Testis (tissue), 3 donors: ENCODE measurements around the gene NRXN3. TPM values are rescaled to one million over a fixed set of nuclear protein-coding genes. Genes with fewer than 3 reads are reported as not detected.

Experiments
- DNase-seq: peaks from one replicate; pipeline ENCODE4 v3.0.0-alpha.2; 2019
- H3K27ac ChIP-seq, 2 donors: fragments of 200-600 bp; sonication (generic); one replicate each; pipeline ENCODE4 v1.5.1; 2019
- H3K27me3 ChIP-seq: fragments of 200-600 bp; sonication (generic); one replicate; pipeline ENCODE4 v1.5.1; 2019
- H3K36me3 ChIP-seq: fragments of 200-600 bp; sonication (generic); one replicate; pipeline ENCODE4 v1.5.1; 2017; ENCODE audit warnings: low read depth; ENCODE audit errors: missing control alignments
- H3K4me1 ChIP-seq: fragments of 200-600 bp; sonication (generic); one replicate; pipeline ENCODE4 v1.5.1; 2019
- H3K4me3 ChIP-seq, 2 donors: fragments of 200-600 bp; sonication (generic); one replicate each; pipeline ENCODE4 v1.5.1; 2017 to 2019
- H3K9me3 ChIP-seq: fragments of 200-600 bp; sonication (generic); one replicate; pipeline ENCODE4 v1.5.1; 2017
- POLR2A ChIP-seq: fragments of 450-650 bp; IDR thresholded peaks from one replicate; pipeline ENCODE4 v1.6.1; 2017; ENCODE audit warnings: antibody characterized with exemption, mild to moderate bottlenecking, moderate library complexity
- WGBS, 2 donors: methylation state at CpG; one replicate each; pipeline ENCODE4 v1.1.5; 2018; 5-methylcytosine and 5-hydroxymethylcytosine counted together
- intact Hi-C: fragments of 100-400 bp; cut with DNase I; formaldehyde crosslinking; loops from one replicate; pipeline ENCODE4 v1.15.1; 2023; ENCODE audit warnings: low total_unique reads
- polyA plus RNA-seq: library from polyadenylated mRNA; stranded (reverse); fragments of 350-450 nt; fragmentation: Illumina TruSeq; extraction: RNeasy Lipid Tissue Mini Kit (QIAGEN cat#74804); gene quantifications from one replicate; pipeline ENCODE4 v1.2.3, GENCODE V29; 2014; ENCODE audit warnings: low read depth, low replicate concordance; ENCODE audit not compliant: insufficient read depth
- total RNA-seq, 2 donors: library from RNA; depleted of rRNA; stranded (reverse); fragments of >200 nt; gene quantifications; one replicate each; pipeline ENCODE4 v1.2.3, GENCODE V29; 2016
- TF ChIP-seq, protein P1 (sequence below), 3 experiments: fragments of 450-650 bp in 2 of 3; fragments of 200-600 bp in 1 of 3; sonication (generic) in 1 of 3; IDR thresholded peaks; one replicate each; pipeline ENCODE4 v1.5.1; 2016 to 2019; ENCODE audit warnings: antibody characterized with exemption in 3 of 3, mild to moderate bottlenecking in 2 of 3, moderate library complexity in 1 of 3

Gene NRXN3
- total and polyA plus RNA-seq, 3 donors from 2014 or later: 3.5 to 8.0 (median 3.9) TPM

DNA sequence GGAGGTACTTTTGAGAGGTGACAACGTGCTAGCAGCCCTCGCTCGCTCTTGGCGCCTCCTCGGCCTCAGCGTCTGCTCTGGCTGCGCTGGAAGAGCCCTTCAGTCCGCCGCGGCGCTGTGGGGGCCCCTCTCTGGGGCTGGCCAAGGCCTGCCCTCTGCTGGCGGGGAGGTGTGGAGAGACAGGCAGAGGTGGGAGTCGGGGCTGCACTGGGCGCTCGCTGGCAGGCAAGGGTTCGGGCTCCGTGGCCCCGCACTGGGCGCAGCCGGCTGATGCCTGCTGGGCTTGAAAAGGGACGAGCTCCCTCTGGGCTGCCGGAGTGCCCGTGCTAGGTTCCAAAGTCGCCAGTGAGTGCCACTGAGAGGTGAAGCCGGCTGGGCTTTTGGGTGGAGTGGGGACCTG lies 1461.1 kb downstream of the NRXN3 start:
- intact Hi-C loops: no loop called here
- Histone ChIP-seq H3K27me3 (no peaks in the 10 kb centered on the region), H3K36me3 (no peaks in the 10 kb centered on the region), H3K4me3 (peak overlapping the region; percentile 22 to 27), H3K27ac (no peak overlapping the region), H3K4me1 (no peaks in the 10 kb centered on the region), H3K9me3 (no peaks in the 10 kb centered on the region)
- 78 to 87% methylated on average over 14 to 25 of the region's 25 CpGs for WGBS, 2 donors
- TF ChIP-seq, protein P1, sequence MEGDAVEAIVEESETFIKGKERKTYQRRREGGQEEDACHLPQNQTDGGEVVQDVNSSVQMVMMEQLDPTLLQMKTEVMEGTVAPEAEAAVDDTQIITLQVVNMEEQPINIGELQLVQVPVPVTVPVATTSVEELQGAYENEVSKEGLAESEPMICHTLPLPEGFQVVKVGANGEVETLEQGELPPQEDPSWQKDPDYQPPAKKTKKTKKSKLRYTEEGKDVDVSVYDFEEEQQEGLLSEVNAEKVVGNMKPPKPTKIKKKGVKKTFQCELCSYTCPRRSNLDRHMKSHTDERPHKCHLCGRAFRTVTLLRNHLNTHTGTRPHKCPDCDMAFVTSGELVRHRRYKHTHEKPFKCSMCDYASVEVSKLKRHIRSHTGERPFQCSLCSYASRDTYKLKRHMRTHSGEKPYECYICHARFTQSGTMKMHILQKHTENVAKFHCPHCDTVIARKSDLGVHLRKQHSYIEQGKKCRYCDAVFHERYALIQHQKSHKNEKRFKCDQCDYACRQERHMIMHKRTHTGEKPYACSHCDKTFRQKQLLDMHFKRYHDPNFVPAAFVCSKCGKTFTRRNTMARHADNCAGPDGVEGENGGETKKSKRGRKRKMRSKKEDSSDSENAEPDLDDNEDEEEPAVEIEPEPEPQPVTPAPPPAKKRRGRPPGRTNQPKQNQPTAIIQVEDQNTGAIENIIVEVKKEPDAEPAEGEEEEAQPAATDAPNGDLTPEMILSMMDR (IDR thresholded peaks at IDR 0.05): no peak
- TF ChIP-seq POLR2A: no peak
- peak; percentile 42 for DNase-seq

DNA sequence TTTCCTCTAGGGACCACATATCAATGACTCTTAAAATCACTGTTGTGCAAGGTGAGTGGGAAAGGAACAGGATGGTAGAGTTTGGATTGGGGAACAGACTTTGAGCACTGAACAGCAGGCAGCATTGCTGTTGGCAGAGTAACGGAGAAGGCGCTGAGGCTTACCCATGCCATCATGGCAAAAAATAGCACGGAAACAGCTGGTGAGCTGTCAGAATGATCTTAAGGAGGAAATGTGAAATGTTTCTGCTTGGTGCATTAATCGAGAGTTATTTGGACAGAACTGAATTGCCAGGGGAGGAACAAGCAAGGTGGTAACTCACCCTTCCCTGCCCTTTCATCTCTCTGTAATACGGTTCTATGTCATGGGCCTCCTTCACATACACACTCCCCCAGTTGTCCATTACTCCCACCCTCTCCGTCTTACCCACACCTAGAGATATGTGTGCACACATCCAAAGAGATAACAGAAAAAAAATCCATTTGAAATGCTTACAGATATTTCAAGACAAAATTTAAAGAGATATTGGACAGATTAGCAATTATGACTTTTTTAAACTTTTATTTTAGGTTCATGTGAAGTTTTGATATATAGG lies 1468.6 kb downstream of the NRXN3 start:
- intact Hi-C loops: no loop called here
- no peaks in the 10 kb centered on the region for H3K4me1 ChIP-seq
- H3K4me3 ChIP-seq: no peak overlapping the region
- no peak for DNase-seq
- H3K36me3 ChIP-seq: no peaks in the 10 kb centered on the region
- H3K27ac ChIP-seq: no peak overlapping the region
- H3K9me3 ChIP-seq: no peaks in the 10 kb centered on the region
- 58 to 66% methylated on average over 6 of the region's 6 CpGs for WGBS, 2 donors
- no peaks in the 10 kb centered on the region for H3K27me3 ChIP-seq
- TF ChIP-seq, protein P1 (IDR thresholded peaks at IDR 0.05): no peak
- TF ChIP-seq POLR2A: no peak

- no peaks in the 10 kb centered on the region for H3K36me3 ChIP-seq
- 55 to 58% methylated on average over 3 of the region's 3 CpGs for WGBS, 2 donors
- H3K9me3 ChIP-seq: no peaks in the 10 kb centered on the region
- intact Hi-C loops: no loop called here
- DNase-seq: no peak
- H3K4me1 ChIP-seq: no peaks in the 10 kb centered on the region
- no peak overlapping the region for H3K4me3 ChIP-seq
- H3K27me3 ChIP-seq: no peaks in the 10 kb centered on the region
- H3K27ac ChIP-seq: no peak overlapping the region
- TF ChIP-seq, protein P1 (IDR thresholded peaks at IDR 0.05): no peak
- no peak for TF ChIP-seq POLR2A
These were observed 1469.4 kb downstream of the NRXN3 start for GRCh38 chr14:79639613-79640012.

- H3K27me3 ChIP-seq: no peaks in the 10 kb centered on the region
- no peak for DNase-seq
- TF ChIP-seq, protein P1 (IDR thresholded peaks at IDR 0.05): no peak
- no peak for TF ChIP-seq POLR2A
- no peaks in the 10 kb centered on the region for H3K36me3 ChIP-seq
- H3K27ac ChIP-seq: no peak overlapping the region
- intact Hi-C loops: no loop called here
- 88 to 95% methylated on average over 2 to 4 of the region's 4 CpGs for WGBS, 2 donors
- no peaks in the 10 kb centered on the region for H3K9me3 ChIP-seq
- no peak overlapping the region for H3K4me3 ChIP-seq
- H3K4me1 ChIP-seq: no peaks in the 10 kb centered on the region
These were observed 1471.2 kb downstream of the NRXN3 start for GRCh38 chr14:79641371-79641770.

DNA sequence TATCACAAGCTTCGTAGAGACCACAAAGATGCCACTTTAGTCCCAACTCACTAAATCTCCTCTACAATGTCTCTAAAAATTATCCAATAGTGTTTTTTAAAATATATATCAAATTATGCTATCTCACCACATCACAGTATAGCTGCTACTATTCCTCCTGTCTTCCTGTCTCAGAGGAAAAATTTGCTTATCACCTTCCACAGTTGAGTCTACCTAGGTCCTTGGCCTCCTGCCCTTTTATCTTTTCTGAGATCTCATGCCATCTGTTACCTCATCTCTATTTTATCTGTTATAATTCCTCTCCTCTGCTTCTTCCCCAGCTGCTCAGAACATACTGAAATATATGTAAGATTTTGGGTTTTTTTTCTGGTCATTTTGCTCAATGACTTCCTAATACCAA lies 1473.0 kb downstream of the NRXN3 start:
- intact Hi-C loops: no loop called here
- Histone ChIP-seq H3K27ac (no peak overlapping the region), H3K9me3 (no peaks in the 10 kb centered on the region), H3K36me3 (no peaks in the 10 kb centered on the region), H3K4me3 (no peak overlapping the region), H3K27me3 (no peaks in the 10 kb centered on the region), H3K4me1 (no peaks in the 10 kb centered on the region)
- no peak for DNase-seq
- TF ChIP-seq, protein P1 (IDR thresholded peaks at IDR 0.05): no peak
- no peak for TF ChIP-seq POLR2A
- 82 to 92% methylated on average over 1 of the region's 1 CpG for WGBS, 2 donors
